ENCODE data around the gene RABEP2.
"Not testable (repeated sequence)": the region's sequence is repeated elsewhere in the genome, so short reads cannot be mapped to it uniquely, and the experiment has no call there.

The RABEP2 gene

GRCh38 chr16:28932339-28933141 lies 7.5 kb upstream of the RABEP2 start:
- in situ Hi-C loops (cut with MboI; ENCODE audit: low sequenced_read_pairs), result no loop called here

- in situ Hi-C loops (cut with MboI; ENCODE audit: low sequenced_read_pairs), result no loop called here
Observed at GRCh38 chr16:28931801-28932225, 6.8 kb upstream of the RABEP2 start, which contains the start of gene CD19. Gene CD19, plus strand, starts transcription at chr16:28931971. Its CDS starts 30 bp downstream, at chr16:28932001.

- in situ Hi-C loops (cut with MboI; ENCODE audit: low sequenced_read_pairs), result no loop called here
Observed at GRCh38 chr16:28930652-28931051, 5.6 kb upstream of the RABEP2 start.

GRCh38 chr16:28930203-28930602 lies 5.2 kb upstream of the RABEP2 start:
- in situ Hi-C loops (cut with MboI; ENCODE audit: low sequenced_read_pairs), result no loop called here

GRCh38 chr16:28927815-28928214 lies 2.8 kb upstream of the RABEP2 start:
- in situ Hi-C loops (cut with MboI; ENCODE audit: low sequenced_read_pairs), result no loop called here

GRCh38 chr16:28926284-28926683 lies 1.2 kb upstream of the RABEP2 start:
- in situ Hi-C loops (cut with MboI; ENCODE audit: low sequenced_read_pairs), result not testable (repeated sequence)

GRCh38 chr16:28925386-28926228 lies 569 bp upstream of the RABEP2 start:
- in situ Hi-C loops (cut with MboI; ENCODE audit: low sequenced_read_pairs), result no loop called here

GRCh38 chr16:28924399-28924761 lies 658 bp downstream of the RABEP2 start:
- in situ Hi-C loops (cut with MboI; ENCODE audit: low sequenced_read_pairs), result no loop called here

GRCh38 chr16:28923652-28924398 lies 1.2 kb downstream of the RABEP2 start:
- in situ Hi-C loops (cut with MboI; ENCODE audit: low sequenced_read_pairs), result no loop called here

- in situ Hi-C loops (cut with MboI; ENCODE audit: low sequenced_read_pairs), result no loop called here
Observed at GRCh38 chr16:28923231-28923587, 1.8 kb downstream of the RABEP2 start.

GRCh38 chr16:28918698-28919097 lies 6.3 kb downstream of the RABEP2 start:
- in situ Hi-C loops (cut with MboI; ENCODE audit: low sequenced_read_pairs), result no loop called here

- in situ Hi-C loops (cut with MboI; ENCODE audit: low sequenced_read_pairs), result no loop called here
Observed at GRCh38 chr16:28917095-28917494, 7.9 kb downstream of the RABEP2 start.

GRCh38 chr16:28915181-28915580 lies 9.9 kb downstream of the RABEP2 start:
- in situ Hi-C loops (cut with MboI; ENCODE audit: low sequenced_read_pairs), result no loop called here

GRCh38 chr16:28913946-28914724 lies 10.9 kb downstream of the RABEP2 start:
- in situ Hi-C loops (cut with MboI; ENCODE audit: low sequenced_read_pairs), result no loop called here

GRCh38 chr16:28912558-28912957 lies 12.5 kb downstream of the RABEP2 start:
- in situ Hi-C loops (cut with MboI; ENCODE audit: low sequenced_read_pairs), result no loop called here

- in situ Hi-C loops (cut with MboI; ENCODE audit: low sequenced_read_pairs), result no loop called here
Observed at GRCh38 chr16:28910086-28911031, 14.7 kb downstream of the RABEP2 start.

- in situ Hi-C loops (cut with MboI; ENCODE audit: low sequenced_read_pairs), result no loop called here
Observed at GRCh38 chr16:28905800-28906372, 19.2 kb downstream of the RABEP2 start.

GRCh38 chr16:28905229-28905754 lies 19.7 kb downstream of the RABEP2 start:
- in situ Hi-C loops (cut with MboI; ENCODE audit: low sequenced_read_pairs), result no loop called here

GRCh38 chr16:28904828-28905227 lies 20.2 kb downstream of the RABEP2 start:
- in situ Hi-C loops (cut with MboI; ENCODE audit: low sequenced_read_pairs), result no loop called here

Data from hTERT RPE-1 (cell line).